Aorta (tissue), 5 donors: ENCODE results near the gene GON4L. TPM values are rescaled to one million over a fixed set of nuclear protein-coding genes. Genes with fewer than 3 reads are reported as not detected.

ENCODE experiments used
- ATAC-seq: fragments of 200-7000 bp; cut with Tn5 transposase; one replicate; pipeline ENCODE4 v1.9.1; 2022; ENCODE audit warnings: moderate library complexity; ENCODE audit not compliant: low FRiP score
- DNase-seq, 2 donors: peaks; one replicate each; pipeline ENCODE4 v3.0.0-alpha.2; 2020
- H3K27ac ChIP-seq, 2 donors: one replicate each; pipeline ENCODE4 v1.5.1; 2013; ENCODE audit warnings: low read length in 2 of 2, mild to moderate bottlenecking in 2 of 2, moderate library complexity in 2 of 2, control low read depth in 1 of 2, inconsistent platforms in 1 of 2, low read depth in 1 of 2
- H3K27me3 ChIP-seq, 2 donors: one replicate each; pipeline ENCODE4 v1.6.1; 2013; ENCODE audit warnings: control low read depth in 1 of 2, low read length in 1 of 2, mild to moderate bottlenecking in 1 of 2, moderate library complexity in 1 of 2; ENCODE audit not compliant: insufficient read depth in 2 of 2, control insufficient read depth in 1 of 2
- H3K36me3 ChIP-seq, 2 donors: one replicate each; pipeline ENCODE4 v1.6.1; 2013; ENCODE audit warnings: control low read depth in 1 of 2, low read length in 1 of 2, mild to moderate bottlenecking in 1 of 2; ENCODE audit not compliant: insufficient read depth in 2 of 2, control insufficient read depth in 1 of 2
- H3K4me1 ChIP-seq, 2 donors: one replicate each; pipeline ENCODE4 v1.6.1; 2013; ENCODE audit warnings: low read length in 2 of 2, control low read depth in 1 of 2, mild to moderate bottlenecking in 1 of 2, moderate library complexity in 1 of 2; ENCODE audit not compliant: insufficient read depth in 2 of 2, control insufficient read depth in 1 of 2
- H3K4me3 ChIP-seq, 2 donors: one replicate each; pipeline ENCODE4 v1.5.1; 2013; ENCODE audit warnings: low read length in 2 of 2, control low read depth in 1 of 2, mild to moderate bottlenecking in 1 of 2
- H3K9me3 ChIP-seq: one replicate; pipeline ENCODE4 v1.6.1; 2013; ENCODE audit warnings: mild to moderate bottlenecking, low read length; ENCODE audit not compliant: control insufficient read depth
- WGBS, 2 donors: extraction: QIAGEN DNeasy Blood & Tissue Kit; methylation state at CpG; one replicate each; pipeline ENCODE4 v1.1.7; 2013; 5-methylcytosine and 5-hydroxymethylcytosine counted together
- intact Hi-C, 2 donors: fragments of 100-400 bp; cut with DNase I; formaldehyde crosslinking; loops; one replicate each; pipeline versions ENCODE4 v1.14.2 to v1.15.0; 2022
- polyA plus RNA-seq, 2 donors: library from polyadenylated mRNA; stranded (reverse); fragments of 200-250 nt; gene quantifications; one replicate each; pipeline ENCODE4 v1.2.3, GENCODE V29; 2013
- total RNA-seq, 2 donors: library from RNA; stranded (reverse); fragmentation: NEBNext Ultra II Directional; extraction: Animal tissue kit (Norgen Biotek cat#: 25700); gene quantifications; one replicate each; pipeline ENCODE4 v1.2.1, GENCODE V29; 2021
- donor health status: healthy with polysubstance abuse.
- donor health status: Bipolar disorder and iron deficiency.
- donor health status: DM: no; HTN: no; CAD: no.
- donor health status: DM: no; HTN: no; CAD: no.
- donor health status: DM: yes; HTN: yes; CAD: no.

Gene GON4L
- total and polyA plus RNA-seq, 4 donors, result 6.4 to 81.9 (median 54.4) TPM

GRCh38 chr1:155893389-155894142 is 36.6 kb upstream of the GON4L start:
- DNase-seq (no peak), ATAC-seq (peak; percentile 79)
- intact Hi-C loops, result loop anchor here in 1 of 2 donors (5.0 kb wide), 1 partner anchor 36 kb away; the partner anchor contains the start of genes GON4L and SYT11
- Histone ChIP-seq H3K9me3 (no peaks in the 10 kb centered on the region), H3K27ac (peak overlapping the region; percentile 85 to 91), H3K4me3 (no peak overlapping the region), H3K36me3 (no peaks in the 10 kb centered on the region), H3K4me1 (no peaks in the 10 kb centered on the region), H3K27me3 (no peaks in the 10 kb centered on the region)
- 51 to 52% methylated on average over 10 of the region's 10 CpGs for WGBS, 2 donors

- Histone ChIP-seq H3K9me3 (no peaks in the 10 kb centered on the region), H3K27me3 (no peaks in the 10 kb centered on the region), H3K27ac (peak overlapping the region; percentile 79 to 85), H3K4me3 (no peak overlapping the region), H3K36me3 (no peaks in the 10 kb centered on the region), H3K4me1 (no peaks in the 10 kb centered on the region)
- intact Hi-C loops, result loop anchor here in 1 of 2 donors (5.0 kb wide), 1 partner anchor 35 kb away; the partner anchor contains the start of genes GON4L and SYT11
- DNase-seq (no peak), ATAC-seq (no peak)
- 3% methylated on average over 3 of the region's 3 CpGs for WGBS, 2 donors
Measured at GRCh38 chr1:155892796-155893195, 35.8 kb upstream of the GON4L start.

GRCh38 chr1:155890251-155890650 is 33.2 kb upstream of the GON4L start:
- intact Hi-C loops, result loop anchor here in 1 of 2 donors (5.0 kb wide), 1 partner anchor 33 kb away; the partner anchor contains the start of genes GON4L and SYT11
- no peaks in the 10 kb centered on the region for H3K27me3 ChIP-seq
- 39 to 46% methylated on average over 3 of the region's 3 CpGs for WGBS, 2 donors

GRCh38 chr1:155889566-155889965 is 32.6 kb upstream of the GON4L start:
- Histone ChIP-seq H3K27ac (no peak overlapping the region), H3K9me3 (no peaks in the 10 kb centered on the region), H3K4me1 (no peaks in the 10 kb centered on the region), H3K4me3 (no peak overlapping the region), H3K27me3 (no peaks in the 10 kb centered on the region), H3K36me3 (no peaks in the 10 kb centered on the region)
- intact Hi-C loops, result no loop called here
- 35 to 38% methylated on average over 2 of the region's 2 CpGs for WGBS, 2 donors
- DNase-seq (no peak), ATAC-seq (no peak)

More at GRCh38 chr1:155890251-155890650, 33.2 kb upstream of the GON4L start:
- no peak for ATAC-seq
- Histone ChIP-seq H3K4me1 (no peaks in the 10 kb centered on the region), H3K4me3 (no peak overlapping the region), H3K27ac (peak overlapping the region in 1 of 2 donors; percentile 36), H3K36me3 (no peaks in the 10 kb centered on the region), H3K9me3 (no peaks in the 10 kb centered on the region)
- no peak for DNase-seq

- WGBS, 2 donors, result 97 to 99% methylated on average over 5 of the region's 5 CpGs
- Histone ChIP-seq H3K4me3 (no peak overlapping the region), H3K27ac (no peak overlapping the region), H3K4me1 (no peaks in the 10 kb centered on the region), H3K27me3 (no peaks in the 10 kb centered on the region), H3K36me3 (no peaks in the 10 kb centered on the region), H3K9me3 (no peaks in the 10 kb centered on the region)
- intact Hi-C loops, result no loop called here
- ATAC-seq (no peak), DNase-seq (no peak)
Measured at GRCh38 chr1:155888481-155888880, 31.5 kb upstream of the GON4L start.

- ATAC-seq (no peak), DNase-seq (no peak)
- H3K4me1 ChIP-seq, result no peaks in the 10 kb centered on the region
- no peak overlapping the region for H3K4me3 ChIP-seq
- H3K27ac ChIP-seq, result no peak overlapping the region
- H3K9me3 ChIP-seq, result no peaks in the 10 kb centered on the region
- intact Hi-C loops, result no loop called here
- peaks cover 0 to 3% of the 10 kb centered on the region in 2 donors for H3K36me3 ChIP-seq
- no peaks in the 10 kb centered on the region for H3K27me3 ChIP-seq
Measured at GRCh38 chr1:155884982-155885381, 28.0 kb upstream of the GON4L start.

- Histone ChIP-seq H3K27me3 (no peaks in the 10 kb centered on the region), H3K36me3 (peaks cover 0 to 3% of the 10 kb centered on the region in 2 donors), H3K4me1 (no peaks in the 10 kb centered on the region), H3K9me3 (no peaks in the 10 kb centered on the region), H3K27ac (peak overlapping the region in 1 of 2 donors; percentile 10), H3K4me3 (no peak overlapping the region)
- ATAC-seq, result no peak
- 47 to 49% methylated on average over 9 of the region's 9 CpGs for WGBS, 2 donors
- DNase-seq, result no peak
- intact Hi-C loops, result no loop called here
Measured at GRCh38 chr1:155884031-155884960, 27.3 kb upstream of the GON4L start.

GRCh38 chr1:155882766-155883165 is 25.8 kb upstream of the GON4L start:
- Histone ChIP-seq H3K27me3 (no peaks in the 10 kb centered on the region), H3K27ac (no peak overlapping the region), H3K4me3 (no peak overlapping the region), H3K4me1 (no peaks in the 10 kb centered on the region), H3K36me3 (peaks cover 0 to 3% of the 10 kb centered on the region in 2 donors), H3K9me3 (no peaks in the 10 kb centered on the region)
- DNase-seq (no peak), ATAC-seq (no peak)
- 56 to 62% methylated on average over 2 of the region's 2 CpGs for WGBS, 2 donors
- intact Hi-C loops, result no loop called here
